ENCODE results near the gene CELF2.
A peak's percentile ranks its signal among the peaks of the same experiment; 100 is the strongest.

The CELF2 gene

DNA sequence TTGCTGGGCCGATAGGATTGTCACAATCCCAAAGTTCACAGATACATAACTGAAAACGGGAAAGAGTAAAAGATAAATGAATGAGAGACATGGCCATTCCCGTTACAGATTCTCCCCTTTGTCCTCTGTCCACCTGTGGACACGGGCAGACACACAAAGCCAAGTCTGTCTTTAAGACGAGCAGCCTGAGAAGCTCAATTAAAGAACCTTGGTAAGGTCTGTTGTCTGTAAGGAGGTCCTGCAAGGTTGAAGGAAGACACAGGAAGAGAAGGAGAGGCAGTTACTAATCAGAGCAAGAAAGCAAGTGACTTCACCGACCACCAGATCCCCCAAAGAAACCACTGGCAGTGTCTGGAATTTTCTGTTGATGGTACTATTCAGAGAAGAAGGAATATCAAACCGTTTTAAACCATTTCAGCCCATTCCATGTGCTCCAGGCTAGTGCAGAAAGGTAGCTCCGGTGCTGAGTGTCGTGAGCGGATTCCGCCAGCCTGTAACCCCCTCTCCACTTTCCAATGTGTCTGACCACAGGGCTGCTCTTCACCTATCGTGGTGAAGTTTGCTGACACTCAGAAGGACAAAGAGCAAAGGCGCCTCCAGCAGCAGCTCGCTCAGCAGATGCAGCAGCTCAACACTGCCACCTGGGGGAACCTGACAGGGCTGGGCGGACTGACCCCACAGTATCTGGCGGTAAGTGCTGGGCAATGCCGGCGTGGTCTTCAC lies 252.6 kb downstream of the CELF2 start:
- peak; percentile 9 to 16 for DNase-seq (ENCODE audit: low read depth in 2 of 2)

DNA sequence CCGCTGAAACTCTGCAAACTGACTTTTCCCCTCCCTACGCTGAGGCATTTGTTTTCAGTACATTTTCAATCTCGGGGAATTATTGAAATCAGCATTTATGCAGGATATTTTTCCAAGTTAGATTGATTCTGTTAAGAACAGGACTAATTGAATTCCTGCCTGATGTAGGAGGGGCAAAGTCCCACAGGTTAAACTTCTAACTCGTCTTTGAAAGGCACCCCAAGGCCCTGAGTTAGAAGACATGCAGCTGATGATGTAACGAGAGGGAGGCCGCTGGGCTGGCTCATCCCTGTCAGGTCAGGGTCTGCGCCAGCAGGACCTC lies 253.1 kb downstream of the CELF2 start:
- no peak for DNase-seq (ENCODE audit: low read depth in 2 of 2)

- DNase-seq (ENCODE audit: low read depth in 2 of 2): no peak
Measured at GRCh38 chr10:11272915-11273389, 255.3 kb downstream of the CELF2 start.

- no peak for DNase-seq (ENCODE audit: low read depth in 2 of 2)
Measured at GRCh38 chr10:11274452-11274851, 256.8 kb downstream of the CELF2 start.

DNA sequence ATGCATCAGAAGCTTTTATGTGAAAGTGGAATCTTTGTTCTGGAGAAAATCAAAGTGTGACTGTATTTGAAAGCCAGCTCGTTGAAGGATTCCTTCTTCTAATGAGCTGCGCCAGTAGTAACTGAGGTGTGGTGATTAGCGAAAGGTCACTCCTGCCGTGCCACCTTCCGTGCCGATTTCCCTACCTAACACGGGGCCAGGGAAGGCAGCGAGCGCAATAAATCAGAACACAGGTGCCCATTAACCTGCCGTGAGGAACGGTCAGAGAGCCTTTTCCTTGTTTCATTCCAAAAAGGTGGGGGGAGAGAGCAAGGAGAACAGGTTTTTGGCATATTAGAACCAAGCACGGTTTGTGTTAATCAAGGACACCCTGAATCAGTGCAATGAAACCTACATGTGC lies 258.0 kb downstream of the CELF2 start:
- DNase-seq (ENCODE audit: low read depth in 2 of 2): no peak

GRCh38 chr10:11276449-11276990 lies 258.8 kb downstream of the CELF2 start:
- DNase-seq (ENCODE audit: low read depth in 2 of 2): no peak

DNA sequence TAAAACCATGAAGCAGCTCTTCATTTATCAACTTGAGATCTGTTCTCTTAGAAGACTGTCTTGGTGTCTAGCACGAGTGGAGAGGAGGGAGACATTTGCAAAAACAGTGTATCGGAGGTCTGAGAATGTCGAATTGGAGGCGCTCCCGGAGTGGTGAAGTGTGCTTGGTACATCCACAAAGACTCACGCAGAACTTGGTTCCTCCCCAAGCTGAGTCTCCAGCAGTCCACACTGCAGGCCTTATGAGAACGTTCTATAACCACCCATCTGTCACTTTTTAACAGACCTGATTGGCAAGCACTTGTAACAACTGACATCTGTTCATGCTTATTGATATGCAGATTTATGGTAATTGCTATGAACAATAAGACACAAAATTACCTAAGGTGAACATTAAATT lies 261.6 kb downstream of the CELF2 start:
- DNase-seq (ENCODE audit: low read depth in 2 of 2): no peak

- DNase-seq (ENCODE audit: low read depth in 2 of 2): no peak
Measured at GRCh38 chr10:11280187-11280932, 262.7 kb downstream of the CELF2 start.

GRCh38 chr10:11282156-11282555 lies 264.5 kb downstream of the CELF2 start:
- no peak for DNase-seq (ENCODE audit: low read depth in 2 of 2)

DNA sequence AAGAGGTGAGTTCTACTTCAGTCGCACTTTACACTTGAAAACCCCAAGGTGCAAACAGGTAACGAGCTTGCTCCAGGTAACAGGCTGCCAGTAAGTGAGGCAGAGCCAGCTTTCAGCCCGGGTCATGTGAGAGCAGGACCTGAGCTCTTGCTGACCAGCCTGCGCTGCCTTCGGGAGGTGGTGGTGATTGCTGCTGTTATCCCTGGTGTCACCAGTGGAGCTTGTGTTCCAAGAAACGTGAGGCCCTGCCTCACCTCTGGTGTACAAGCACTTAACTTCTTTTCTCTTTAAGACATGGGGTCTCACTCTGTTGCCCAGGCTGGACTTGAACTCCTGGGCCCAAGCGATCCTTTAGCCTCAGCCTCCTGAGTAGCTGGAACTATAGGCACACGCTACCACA lies 265.0 kb downstream of the CELF2 start:
- DNase-seq (ENCODE audit: low read depth in 2 of 2): no peak

GRCh38 chr10:11284291-11285085 lies 266.8 kb downstream of the CELF2 start:
- DNase-seq (ENCODE audit: low read depth in 2 of 2): no peak

GRCh38 chr10:11285171-11285570 lies 267.5 kb downstream of the CELF2 start:
- no peak for DNase-seq (ENCODE audit: low read depth in 2 of 2)

DNA sequence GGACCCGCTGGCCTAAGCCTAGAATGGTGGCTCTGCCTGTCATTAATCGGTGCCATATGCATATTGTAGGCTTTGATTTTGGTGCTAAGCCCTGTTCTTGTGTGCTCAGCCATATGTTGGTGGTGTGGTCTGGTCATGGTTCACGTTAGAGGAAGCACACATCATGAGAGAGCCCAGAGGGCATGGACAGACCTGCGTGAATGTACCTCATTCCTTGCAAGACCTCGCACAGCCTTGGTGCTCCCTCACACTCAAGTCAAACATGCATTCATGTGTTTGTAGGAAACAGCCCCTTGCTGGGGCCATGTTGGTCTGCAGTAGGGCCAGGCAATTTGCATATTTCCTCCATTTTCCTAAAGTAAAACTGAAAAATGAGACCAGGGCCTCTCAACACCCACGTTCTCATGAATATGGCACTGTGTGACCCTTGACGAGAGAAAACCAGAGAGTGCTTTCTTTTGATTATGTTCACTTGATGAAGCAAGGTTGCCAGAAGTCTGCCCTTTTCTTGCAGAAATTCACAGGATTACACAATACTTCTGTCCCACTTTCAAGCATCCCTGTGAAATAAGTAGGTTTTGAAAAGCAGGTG lies 268.7 kb downstream of the CELF2 start:
- no peak for DNase-seq (ENCODE audit: low read depth in 2 of 2)

DNA sequence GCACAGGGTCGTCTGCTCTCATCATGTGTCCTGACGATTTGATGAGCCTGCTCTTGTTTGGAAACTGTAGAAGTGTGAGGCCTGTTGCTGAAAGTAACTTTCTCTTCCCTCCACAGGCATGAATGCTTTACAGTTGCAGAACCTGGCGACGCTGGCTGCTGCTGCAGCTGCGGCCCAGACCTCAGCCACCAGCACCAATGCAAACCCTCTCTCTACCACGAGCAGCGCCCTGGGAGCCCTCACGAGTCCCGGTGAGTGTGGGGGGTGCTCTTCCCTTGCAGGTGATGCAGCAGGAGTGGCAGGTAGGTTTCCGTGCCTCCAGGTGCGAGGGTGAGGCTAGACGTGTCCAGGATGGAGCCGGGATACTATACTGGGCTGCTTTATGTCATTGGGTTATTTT lies 270.6 kb downstream of the CELF2 start:
- no peak for DNase-seq (ENCODE audit: low read depth in 2 of 2)

- DNase-seq (ENCODE audit: low read depth in 2 of 2): no peak
Measured at GRCh38 chr10:11290156-11290890, 272.7 kb downstream of the CELF2 start.

DNA sequence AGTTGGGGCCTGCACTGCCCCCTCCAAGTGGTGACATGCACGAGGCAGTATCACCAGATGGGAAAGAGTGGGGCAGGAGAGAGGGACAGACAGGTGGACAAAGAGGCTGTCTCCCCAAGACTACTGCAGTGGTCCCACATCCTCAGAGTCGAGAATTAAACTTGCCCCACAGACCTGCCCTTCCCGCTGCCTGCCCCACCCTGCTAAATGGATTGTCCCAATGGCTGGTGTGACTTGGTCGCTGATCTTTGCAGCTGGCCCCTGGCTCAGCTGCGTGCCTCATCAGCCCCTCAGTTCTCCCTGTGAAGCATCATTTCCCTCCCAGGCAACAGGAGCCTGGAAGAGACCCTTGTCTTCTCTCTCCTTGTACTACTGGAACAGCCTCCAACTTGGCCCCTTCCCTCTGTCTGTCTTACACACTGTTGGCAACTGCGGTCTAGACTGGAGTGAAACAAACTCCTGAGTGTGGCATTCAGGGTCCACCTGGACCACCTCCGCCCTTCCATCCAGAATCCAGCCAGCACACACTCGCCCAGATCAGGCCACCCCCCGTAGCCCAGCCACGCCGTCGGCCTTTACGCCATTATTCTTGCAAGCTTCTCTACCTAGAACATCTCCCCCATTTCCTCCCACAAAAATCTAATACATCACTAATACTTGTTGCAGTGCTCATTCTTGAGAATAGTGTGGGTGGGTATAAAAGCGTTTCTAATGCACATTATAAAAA lies 275.1 kb downstream of the CELF2 start:
- DNase-seq (ENCODE audit: low read depth in 2 of 2): no peak

- DNase-seq (ENCODE audit: low read depth in 2 of 2): no peak
Measured at GRCh38 chr10:11293332-11293731, 275.7 kb downstream of the CELF2 start.

DNA sequence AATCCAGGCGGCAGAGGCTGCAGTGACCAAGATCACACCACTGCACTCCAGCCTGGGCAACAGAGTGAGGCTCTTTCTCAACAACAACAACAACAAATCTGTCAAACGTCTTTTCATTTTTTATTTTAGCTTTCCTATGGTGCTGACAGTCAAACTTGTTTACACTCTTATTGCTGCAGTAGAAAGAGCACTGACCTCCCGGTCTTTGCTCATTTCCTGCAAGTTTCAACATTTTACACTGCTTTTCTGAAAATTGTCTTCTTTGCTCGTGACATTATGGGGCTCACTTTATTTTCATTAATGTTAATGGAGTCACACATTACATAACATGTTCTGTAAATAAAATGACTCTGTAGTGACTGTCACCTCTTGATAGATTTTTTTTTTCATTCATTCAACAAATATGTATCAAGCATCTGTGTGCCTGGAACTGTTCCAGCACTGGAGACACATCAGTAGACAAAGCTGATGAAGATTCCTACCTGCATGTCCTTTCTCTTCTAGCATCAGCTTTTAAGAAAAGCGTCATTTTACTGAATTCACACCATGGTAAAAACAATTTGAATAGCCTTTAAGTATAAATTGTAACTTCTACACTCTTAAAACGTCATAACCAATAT lies 277.3 kb downstream of the CELF2 start:
- DNase-seq (ENCODE audit: low read depth in 2 of 2): no peak

DNA sequence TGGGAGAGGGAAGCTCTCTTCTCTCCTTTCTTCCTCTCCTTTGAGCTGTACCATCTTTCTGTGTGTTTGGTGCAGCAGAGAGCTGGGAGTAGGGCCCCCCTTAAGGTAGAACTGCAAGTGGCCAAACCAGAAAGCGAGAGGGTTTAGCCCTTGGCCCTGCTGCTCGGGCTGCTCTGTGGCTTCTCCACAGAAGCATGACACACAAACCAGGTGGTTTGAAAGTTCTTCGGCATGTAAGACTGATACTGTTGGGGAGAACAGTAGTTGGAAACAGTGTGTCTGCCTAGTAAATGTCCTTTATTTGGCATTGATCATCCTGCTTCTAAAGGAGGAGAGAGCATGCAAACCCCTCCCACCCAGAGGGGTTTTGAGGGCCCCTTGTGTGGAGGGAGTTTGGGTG lies 277.8 kb downstream of the CELF2 start:
- no peak for DNase-seq (ENCODE audit: low read depth in 2 of 2)

- DNase-seq (ENCODE audit: low read depth in 2 of 2): no peak
Measured at GRCh38 chr10:11297136-11297535, 279.5 kb downstream of the CELF2 start.
